NCI-H69 (cell line): ENCODE measurements around the gene NAV2.

ENCODE experiments used
- DNase-seq: peaks from one replicate; lab custom pipeline; 2025; lab: John Stamatoyannopoulos, UW

The NAV2 gene

DNA sequence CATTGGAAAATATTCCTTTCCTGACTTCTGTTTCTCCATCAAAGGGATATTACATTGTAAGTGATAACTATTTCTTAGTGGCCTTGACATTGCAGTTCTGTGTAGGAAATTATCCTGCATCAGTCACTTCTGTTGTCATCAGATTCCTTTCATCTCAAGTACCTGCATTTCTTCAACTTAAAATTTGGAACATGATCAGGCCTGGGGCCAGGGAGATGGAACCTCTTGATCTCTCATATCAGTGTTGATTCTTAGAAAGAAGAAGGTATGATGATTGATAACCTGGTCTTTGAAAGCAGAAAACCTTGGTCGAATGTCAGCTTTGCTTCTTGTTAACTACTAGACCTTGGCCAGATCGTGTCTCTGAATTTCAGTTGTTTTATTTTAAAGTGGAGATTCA, 93.6 kb downstream of the NAV2 start:
- DNase-seq, result no peak

DNA sequence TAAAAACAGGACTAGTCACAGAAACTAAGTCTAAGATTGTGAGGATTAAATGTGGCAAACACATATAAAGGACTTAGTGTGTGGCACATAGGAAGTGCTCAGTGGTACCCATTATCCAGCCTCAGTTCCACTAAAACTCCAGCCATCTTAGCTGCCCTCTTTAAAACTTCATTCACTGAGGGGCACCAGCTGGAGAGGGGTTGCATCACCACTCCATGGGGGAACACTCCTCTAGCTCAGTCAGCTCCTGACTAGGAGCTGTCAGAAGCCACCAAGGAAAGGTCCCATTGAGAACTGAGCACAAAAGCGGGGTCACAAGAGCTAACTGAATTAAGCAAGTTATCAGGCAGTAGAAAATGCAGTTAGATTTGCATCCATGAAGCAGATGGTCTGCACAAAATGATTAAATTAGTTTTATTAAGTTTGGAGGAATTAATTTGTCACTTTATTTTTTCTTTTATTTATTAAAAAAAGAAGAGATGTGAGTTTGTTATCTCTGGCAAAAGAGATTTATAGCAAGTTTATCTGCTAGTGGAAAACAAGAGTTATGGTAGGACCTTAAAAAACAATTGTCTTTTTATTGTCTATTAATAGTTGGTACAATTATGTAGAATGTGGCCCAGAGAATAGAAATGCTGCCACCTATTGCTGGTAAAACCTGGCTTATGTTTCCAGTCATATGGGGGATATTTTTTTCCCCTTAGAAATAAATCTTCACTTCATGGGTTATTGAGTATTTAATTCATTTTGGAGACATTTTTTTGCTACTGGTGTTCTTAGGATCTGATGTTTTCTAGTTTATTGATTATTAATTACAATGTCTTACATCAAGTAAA, 95.7 kb downstream of the NAV2 start:
- no peak for DNase-seq

DNA sequence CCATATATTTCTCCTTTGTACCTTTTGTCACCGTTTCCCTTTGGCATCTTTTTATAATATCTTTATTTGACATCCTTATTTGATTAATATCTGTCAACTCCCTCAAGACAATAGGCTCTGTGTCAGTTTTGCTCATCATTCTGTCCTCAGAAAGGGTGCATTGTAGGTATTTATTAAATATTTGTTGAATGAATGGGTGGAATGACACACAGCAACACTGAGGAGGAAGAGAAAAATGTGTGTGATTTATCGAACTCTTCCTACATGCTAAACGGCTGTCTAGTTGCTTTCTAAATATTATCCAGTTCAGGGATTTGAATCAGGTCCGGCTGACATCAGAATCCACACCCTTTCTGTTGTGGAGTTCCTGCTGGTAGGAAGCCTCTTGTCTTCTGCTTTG, 98.2 kb downstream of the NAV2 start:
- no peak for DNase-seq

DNA sequence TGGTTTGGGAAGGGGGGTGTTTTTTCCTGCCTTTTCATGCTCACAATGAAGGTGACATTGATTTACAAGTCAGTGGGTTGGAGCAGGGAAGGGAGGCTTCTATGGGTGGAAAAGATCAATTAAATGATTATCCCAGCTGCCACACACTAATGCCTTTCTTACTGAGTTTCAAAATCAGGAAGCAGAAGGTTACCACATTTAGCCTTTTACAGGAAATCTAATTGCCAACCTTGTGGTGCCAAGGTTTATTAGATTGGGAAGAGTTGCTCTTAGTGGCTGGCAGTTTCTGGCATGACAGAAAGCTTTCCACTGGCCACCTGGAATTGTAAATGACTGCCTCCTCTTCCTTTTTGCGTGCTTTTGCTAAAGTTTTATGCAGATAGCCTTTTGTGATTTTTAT, 98.7 kb downstream of the NAV2 start:
- peak; percentile 78 for DNase-seq

DNA sequence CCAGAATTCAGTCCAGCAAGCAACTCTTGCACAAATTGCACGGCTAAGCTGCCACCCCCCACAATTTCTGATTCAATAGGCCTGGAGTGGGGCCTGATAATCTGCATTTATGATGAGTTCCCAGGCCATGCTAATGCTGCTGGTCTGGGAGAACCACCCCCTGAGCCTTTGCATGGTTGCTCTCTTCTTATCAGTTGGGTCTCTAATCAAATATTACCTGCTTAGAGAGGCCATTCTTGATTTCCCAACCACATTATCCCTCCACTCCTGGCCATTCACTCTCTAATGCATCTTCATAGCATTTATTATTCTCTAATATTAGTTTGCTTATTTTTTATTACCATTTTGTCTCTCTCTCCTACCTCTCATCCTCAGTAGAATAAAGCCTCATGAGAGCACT, 99.5 kb downstream of the NAV2 start:
- DNase-seq, result no peak

DNA sequence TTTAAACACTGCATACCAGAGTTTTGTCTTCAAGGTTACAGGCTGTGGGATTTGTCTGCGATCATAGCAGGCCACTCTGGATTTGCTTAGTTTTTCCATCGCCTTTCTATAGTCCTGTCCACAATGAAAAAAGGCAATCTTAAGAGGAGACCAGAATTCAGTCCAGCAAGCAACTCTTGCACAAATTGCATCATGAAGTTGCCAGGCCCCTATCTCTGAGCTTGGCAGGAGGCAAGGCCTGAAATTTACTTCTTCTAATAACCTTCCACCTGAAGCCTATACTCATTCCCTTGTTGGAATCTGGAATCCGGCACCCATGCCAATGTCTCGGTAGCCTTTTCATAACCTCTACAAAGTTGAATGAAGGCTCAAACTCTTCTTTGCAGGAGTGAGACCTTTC, 100.1 kb downstream of the NAV2 start:
- DNase-seq, result no peak

DNA sequence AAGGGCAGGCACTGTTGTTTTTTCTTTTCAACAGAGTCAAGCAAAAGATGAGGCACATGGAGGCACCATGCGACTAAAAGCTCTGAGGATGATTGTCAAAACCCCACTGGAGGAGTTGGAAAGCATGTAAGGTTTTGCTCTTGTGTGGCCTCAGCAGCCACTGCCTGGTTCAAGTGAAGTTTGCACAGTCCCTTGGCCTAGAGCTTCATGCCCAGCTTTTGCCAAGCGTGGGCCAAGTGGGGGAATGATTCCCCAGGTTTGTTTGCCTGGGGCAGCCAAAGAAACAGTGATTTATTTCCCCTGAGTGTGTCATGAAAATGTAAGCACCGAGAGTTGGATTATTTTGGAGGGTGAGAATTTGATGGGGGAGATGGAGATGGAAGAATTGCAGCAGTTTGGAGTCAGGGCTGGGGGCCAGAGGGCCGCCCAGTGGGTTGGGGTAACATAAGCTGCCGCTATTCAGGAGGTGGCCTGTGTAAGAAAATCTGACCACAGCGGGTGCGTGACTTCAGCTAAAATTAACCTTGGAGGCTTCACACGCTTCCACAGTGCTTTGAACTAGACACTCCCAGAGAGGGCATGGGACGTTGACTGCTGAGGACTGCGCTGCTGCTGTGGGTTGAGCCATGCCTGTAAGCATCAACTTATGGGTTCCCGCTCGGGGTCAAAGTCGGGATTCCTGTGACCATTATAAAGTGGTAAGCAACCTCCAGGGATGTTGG, 100.7 kb downstream of the NAV2 start:
- DNase-seq, result no peak

DNA sequence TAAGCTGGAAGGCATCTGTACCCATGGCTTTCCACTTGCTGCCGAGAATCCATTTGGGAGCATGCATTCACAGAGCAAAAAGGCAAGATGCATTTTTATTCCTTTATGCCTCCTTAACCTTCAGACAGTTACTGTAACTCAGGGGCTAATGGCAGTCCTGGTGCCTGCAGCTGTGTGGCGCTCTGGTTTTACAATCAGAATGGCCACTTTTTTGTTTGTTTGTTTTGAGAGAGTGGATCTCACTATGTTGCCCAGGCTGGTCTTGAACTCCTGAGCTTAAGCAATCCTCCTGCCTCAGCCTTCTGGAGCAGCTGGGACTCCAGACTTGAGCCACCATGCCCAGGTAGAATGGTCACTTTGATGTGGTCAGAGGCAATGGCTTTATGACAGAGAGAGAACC, 101.8 kb downstream of the NAV2 start:
- peak; percentile 31 for DNase-seq

DNA sequence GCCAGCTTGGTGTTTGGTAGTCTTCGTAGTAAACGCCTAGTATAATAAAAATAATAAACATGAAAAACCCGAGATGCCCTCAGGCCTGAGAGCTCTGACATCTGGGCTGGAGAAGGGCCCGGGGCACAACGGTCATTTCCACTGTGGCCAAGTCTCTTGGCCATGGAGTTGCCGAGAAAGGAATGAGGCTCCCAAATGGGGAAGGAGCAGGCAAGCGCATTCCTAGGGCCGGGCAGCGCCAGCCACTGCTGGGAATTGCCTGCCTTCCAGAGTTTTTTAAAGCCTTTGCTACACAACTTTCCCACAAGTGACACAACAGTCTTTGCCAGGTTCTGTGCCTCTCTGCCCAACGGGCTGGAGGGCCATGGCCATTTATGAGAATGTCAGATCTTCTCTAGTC, 103.4 kb downstream of the NAV2 start:
- no peak for DNase-seq

DNA sequence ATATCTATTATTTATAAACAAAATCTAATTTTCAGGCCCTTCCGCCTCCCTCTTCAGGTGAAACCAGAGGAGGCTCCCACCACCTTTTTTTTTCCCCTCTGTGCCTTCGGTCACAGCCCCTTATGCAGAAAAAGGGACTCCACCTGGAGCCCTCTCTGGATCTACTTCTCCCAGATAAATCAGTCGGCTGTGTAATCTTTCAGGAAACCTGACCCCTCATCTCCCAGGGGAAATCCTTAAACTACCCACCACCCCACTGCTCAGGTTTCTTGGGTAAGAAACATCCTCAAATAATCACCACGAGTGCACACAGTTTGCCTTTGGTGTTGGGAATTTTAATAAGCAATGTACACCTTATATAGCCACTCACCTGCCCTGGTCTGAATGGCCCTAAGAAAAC, 104.2 kb downstream of the NAV2 start:
- DNase-seq, result peak; percentile 62

DNA sequence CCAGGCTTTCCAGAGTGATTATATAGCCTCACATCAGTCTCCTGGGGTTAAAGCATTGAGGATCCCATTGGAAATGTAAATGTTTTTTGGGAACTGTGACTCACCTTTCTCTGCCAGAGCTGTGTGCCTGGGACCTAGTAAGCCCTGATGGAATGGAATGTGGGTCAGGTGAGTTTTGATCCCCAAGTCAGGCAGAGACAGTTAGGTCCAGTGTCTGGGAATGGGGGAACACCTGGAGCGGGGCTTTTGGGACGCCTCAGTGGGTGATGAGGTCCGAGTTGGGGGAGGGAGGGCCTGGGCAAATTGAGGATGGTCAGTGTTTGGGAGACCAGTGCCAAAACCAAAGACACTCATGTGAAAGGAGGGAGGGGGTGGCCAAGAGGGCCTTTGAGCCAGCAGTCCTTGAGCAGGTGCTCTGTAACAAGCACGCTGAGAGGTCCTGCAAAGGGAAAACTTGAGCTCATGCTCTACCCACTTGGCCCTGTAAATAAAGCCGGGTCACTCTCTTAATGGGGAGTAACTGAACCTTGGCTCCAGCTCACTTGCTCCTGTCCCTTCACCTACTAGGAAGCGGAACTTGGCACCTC, 104.7 kb downstream of the NAV2 start:
- DNase-seq, result no peak

DNA sequence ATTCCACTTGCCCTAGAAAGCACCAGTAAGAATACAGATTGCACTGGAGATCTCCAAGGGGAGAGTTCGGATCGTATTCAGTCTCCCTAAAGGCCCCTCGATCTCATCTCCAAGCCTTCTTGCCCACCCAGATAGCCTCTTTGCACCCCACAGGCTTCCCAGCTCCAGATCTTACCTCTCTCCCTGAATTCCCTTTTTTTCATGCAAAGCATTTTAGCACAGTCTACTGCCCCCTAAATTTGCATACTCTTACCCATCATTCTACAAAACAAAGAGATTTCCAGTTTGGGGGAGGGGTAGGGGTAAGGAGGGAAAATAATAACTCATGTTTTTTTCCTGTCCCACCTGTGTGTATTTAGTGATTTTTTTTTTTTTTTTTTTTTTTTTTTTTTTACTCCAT, 105.2 kb downstream of the NAV2 start:
- no peak for DNase-seq

DNA sequence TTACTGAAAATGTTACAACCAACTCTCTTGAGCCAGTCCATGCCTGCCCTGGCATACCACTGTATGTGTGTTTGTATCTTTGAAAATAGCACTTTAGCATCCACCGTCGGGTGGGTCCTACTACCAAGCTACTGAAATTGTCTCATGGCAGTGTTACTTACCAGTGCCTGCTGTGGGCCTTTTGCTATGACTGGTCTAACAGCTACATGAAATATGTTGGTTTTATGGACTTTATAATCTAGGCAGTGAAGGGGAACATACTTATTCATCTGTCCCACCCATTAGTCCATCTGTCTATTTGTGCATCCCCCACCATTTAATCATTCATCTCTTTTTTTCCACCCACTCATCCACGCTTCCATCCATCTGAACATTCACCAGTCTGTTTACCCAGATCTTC, 106.0 kb downstream of the NAV2 start:
- peak; percentile 79 for DNase-seq

DNA sequence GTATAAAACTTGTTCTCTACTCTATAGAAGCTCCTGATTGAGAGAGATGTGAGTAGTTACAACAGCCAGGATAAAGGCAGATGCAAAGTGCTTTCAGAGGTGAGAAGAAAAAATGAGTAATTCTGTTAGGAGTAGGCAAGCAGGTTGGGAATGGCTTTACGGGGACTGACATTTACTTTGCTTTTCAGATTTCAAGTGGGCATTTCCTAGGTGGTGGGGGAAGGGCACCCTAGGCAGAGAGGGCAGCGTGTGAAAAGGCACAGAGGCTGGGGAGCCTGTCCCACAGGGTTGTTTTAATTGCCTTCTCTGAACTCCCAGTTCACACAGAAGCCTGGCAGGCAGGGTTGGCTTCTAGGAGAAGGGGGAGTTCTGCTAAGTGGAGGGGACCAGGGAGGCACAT, 106.5 kb downstream of the NAV2 start:
- DNase-seq, result peak; percentile 61

DNA sequence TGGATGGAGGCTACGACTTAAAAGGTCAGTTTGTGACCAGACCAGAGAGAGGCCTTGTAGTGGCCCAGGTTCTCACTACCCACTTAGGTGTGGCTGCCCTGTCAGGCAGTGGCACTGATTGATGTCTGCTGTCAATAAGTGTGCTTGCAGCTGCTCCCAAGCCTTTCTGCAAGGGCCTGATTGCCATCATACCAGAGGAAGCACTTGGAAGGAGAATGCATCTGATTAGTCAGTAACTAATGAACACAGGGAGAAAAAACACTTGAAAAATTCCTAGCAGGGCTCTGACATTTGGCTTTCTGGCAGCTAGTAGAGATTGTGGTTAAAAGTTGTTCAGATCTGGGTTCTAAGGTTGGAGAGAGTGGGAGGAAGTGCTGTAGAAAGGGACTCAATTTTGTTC, 107.5 kb downstream of the NAV2 start:
- DNase-seq, result no peak

DNA sequence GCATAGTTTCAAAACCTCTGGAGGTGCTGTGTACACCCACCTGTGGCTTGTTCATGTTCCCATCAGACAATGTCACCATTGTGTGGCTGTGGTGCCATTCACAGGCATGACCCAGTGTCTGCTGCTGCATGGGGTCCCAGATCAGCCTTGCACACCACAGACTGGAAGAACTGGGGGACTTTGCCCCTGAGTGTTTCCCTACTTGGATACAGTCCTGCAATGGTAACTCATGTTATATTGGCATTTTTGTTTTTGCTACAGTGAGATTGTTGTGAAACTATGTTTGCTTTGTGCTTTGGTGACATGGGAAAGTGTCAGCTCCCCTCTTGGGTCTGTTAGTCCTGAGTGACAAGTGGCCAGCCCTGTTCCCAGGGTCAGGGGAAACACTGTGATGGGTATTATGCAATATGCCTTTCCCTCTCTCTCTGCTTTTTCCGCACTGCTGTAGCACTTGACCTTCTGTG, 108.8 kb downstream of the NAV2 start:
- DNase-seq, result no peak

DNA sequence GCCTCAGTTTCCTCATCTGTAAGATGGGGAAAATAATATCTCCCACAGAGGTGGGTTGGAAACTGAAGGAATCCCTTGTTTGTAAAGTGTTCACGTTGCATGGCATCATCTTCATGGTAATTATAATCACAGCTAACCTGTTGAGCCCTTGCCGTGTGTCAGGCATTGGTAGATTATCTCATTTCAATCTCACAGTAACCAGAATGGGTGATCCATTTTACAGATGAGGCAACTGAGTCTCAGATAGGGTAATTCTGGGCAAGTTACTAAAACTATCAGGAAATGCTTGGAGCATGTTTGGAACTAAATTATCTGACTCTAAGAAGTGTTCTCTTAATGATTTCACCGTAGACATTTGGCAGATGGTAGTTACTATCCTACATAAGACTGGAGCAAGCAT, 109.4 kb downstream of the NAV2 start:
- no peak for DNase-seq

DNA sequence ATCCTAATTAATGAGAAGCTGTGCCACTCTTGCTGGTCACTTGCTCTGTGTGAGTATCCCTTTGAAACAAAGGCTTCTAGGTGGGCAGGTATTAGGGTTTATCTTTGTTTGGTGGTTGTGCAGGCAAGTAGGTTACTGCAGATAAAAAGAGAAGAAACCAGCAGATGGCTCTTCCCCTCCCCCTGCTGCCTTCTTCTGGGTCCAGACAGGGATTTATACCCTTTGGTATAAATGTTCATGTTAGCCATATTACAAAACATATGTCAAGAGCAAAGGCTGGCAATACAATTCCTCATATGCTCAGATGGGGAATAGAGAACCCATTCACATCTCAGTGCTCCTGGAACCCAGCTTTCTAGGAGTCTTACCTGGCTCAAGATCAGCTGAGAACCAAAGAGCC, 109.9 kb downstream of the NAV2 start:
- DNase-seq, result peak; percentile 13

DNA sequence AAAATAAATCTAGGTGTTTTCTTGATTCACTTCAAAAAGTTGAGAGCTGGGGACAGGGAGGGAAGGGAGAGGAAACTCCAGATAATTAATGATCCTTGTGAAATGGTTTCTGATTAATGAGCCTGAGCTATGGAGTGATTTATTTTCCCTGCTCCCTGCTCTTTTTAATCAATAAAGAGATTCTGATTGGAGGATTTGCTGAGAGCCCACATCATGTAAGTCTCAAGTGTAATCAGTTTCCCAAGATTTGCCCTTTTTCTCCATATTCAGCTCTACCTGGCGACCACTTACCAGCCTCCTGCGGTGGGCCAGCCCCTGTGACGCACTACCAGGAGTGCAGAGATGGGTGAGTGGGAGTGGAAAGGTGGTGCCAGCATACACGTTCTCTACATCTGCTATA, 114.0 kb downstream of the NAV2 start:
- DNase-seq, result no peak

DNA sequence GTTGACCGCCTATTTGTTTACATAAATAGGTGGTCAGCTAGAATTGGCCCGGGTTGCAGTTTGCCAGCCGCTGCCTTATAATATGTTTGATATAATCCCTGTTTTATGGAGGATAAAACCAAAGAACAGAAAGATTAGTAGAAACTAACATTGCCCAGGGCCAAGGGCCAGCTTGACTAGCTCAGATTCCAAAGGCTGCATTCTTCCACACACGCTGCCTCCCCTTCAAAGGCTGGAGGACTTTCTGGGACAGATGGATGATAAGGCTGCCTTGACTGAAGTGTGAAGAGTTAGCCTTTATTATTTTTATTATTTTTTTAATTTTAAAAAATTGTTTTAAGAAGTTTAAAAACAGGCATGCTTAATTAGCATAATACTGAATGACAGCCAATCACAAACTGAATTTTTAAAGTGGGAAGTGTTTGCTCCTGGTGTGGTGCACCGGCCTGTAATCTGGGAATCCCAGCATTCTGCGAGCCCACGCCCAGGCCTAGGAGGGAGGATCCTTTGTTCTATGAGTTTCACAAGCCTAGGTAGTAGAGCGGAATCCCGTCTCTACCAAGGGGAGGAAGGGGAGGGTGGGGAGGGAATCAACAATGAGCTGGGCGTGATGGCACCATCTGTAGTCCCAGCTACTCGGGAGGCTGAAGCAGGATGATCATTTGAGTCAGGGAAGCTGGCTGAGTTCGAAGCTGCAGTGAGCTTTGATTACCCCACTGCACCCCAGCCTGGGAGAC, 114.9 kb downstream of the NAV2 start:
- peak; percentile 69 for DNase-seq

DNA sequence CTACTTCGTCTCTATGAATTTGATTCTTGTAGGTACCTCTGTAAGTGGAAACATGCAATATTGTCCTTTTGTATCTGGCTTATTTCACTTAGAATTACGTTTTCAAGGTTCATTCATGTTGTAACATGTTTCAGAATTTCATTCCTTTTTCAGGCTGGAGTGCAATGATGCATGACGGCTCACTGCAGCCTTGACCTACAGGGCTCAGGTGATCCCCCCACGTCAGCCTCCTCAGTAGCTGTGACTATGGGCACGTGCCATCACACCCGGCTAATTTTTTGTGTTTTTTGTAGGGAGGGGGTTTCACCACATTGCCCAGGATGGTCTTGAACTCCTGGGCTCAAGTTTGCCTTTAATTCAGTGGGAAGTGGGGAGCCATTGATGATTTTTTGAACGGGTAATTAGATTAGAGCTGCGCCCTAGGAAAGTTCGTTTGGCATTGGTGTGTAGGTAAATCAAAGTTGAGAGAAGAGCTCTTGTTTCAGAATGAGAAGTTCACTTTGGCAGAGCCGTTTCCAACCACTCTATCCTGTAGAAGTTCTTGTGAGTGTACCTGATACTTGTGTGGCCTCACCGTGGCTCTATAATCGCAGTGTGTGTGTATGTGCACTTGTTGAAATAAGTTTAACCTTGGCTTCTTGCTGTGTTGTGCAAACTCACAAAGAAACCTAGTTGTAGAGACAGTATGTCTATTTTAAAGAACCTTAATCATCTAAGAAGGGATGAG, 115.9 kb downstream of the NAV2 start:
- DNase-seq, result no peak
